ENCODE data around the gene GGT1. TPM values are rescaled to one million over a fixed set of nuclear protein-coding genes. Genes with fewer than 3 reads are reported as not detected.

GGT1 gene
- total RNA-seq, 1 experiment from 2014 or later = 2.2 TPM

DNA sequence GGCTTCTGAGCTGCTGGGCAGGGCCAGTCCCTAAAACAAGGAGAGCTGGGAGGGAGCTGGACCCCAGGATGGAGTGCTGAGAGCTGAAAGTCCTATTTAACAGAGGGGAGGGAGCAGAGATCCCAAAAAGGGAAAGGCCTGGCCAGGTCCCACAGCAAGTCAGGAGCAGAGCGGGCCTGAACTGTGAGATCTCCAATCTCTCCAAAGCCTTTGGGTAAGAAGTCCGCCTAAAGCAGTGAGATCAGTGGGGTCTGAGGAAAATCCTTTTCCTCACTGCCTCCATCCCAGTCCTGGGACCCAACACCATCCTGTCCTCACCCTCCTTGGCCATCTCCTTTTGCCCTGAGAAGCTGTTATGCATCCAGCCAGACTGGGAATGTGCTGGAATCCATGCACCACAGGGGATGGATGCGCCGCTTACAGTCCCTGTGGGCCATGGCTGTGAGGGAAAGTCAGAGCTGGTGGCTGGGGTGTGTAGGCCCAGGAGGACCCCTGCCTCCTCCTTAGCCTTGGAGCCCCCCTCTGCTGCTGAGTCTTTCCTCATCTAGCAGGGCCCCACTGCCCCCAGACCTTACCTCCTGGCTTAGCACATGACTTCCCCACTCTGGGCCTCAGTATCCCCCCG, 18.7 kb upstream of the GGT1 start:
- Histone ChIP-seq H3K4me2 (ENCODE audit: low read length) (no peak overlapping the region), H4K20me1 (ENCODE audit: low read length) (no peaks in the 10 kb centered on the region), H3K9me2 (replicated peaks; ENCODE audit: low read length) (no peaks in the 10 kb centered on the region), H3K27ac (ENCODE audit: low read length) (no peak overlapping the region), H3K4me3 (ENCODE audit: low read length) (no peak overlapping the region), H3K27me3 (ENCODE audit: low read length) (no peaks in the 10 kb centered on the region), H3K4me1 (ENCODE audit: insufficient read depth, low read length) (0 out of 2 replicates have a peak, but pooled peaks cover under 1% of the 10 kb centered on the region), H2AFZ (ENCODE audit: low read length) (no peak overlapping the region), H3K36me3 (ENCODE audit: low read depth, low read length) (no peaks in the 10 kb centered on the region), H3K9ac (ENCODE audit: low read length) (no peak overlapping the region), H3F3A (ENCODE audit: low read length, unreplicated experiment) (no peaks in the 10 kb centered on the region), H3K79me2 (ENCODE audit: low read length) (no peaks in the 10 kb centered on the region), H3K9me3 (ENCODE audit: low read length) (no peaks in the 10 kb centered on the region)
- no TSS peak for BruUV-seq (replicated peaks)
- TF ChIP-seq CTCF (conservative IDR thresholded peaks at IDR 0.05; ENCODE audit: low read depth, low read length) = no peak
- no peak for TF ChIP-seq EZH2 (IDR thresholded peaks at IDR 0.05; ENCODE audit: low read length, unreplicated experiment)
- TF ChIP-seq EZH2phosphoT487 (IDR thresholded peaks at IDR 0.05; ENCODE audit: borderline replicate concordance, low read length) = no peak
- intact Hi-C loops (cut with micrococcal nuclease) = no loop called here
- ChIA-PET CTCF (interaction anchor here (0.6 kb wide), 1 partner anchor 428 kb away, joined by 3 read pairs; no protein-coding TSS in a partner anchor), POLR2A (ENCODE audit: unreplicated experiment) (interaction anchor here (0.6 kb wide), 1 partner anchor 29 kb away, joined by 4 read pairs; the partner anchor contains the start of gene GUCD1)
- DNase-seq (no peak), ATAC-seq (no peak)

GRCh38 chr22:24584871-24585411, 18.1 kb upstream of the GGT1 start:
- POLR2A ChIA-PET (ENCODE audit: unreplicated experiment) = no interaction called here
- H3K27me3 ChIP-seq (ENCODE audit: low read length) = no peaks in the 10 kb centered on the region

More at GRCh38 chr22:24584871-24585411, 18.1 kb upstream of the GGT1 start:
- Histone ChIP-seq H3K4me1 (ENCODE audit: insufficient read depth, low read length) (no peaks in the 10 kb centered on the region), H3K4me2 (ENCODE audit: low read length) (no peak overlapping the region), H3K9me2 (replicated peaks; ENCODE audit: low read length) (no peaks in the 10 kb centered on the region), H3K79me2 (ENCODE audit: low read length) (no peaks in the 10 kb centered on the region), H2AFZ (ENCODE audit: low read length) (no peak overlapping the region), H3F3A (ENCODE audit: low read length, unreplicated experiment) (no peaks in the 10 kb centered on the region), H3K36me3 (ENCODE audit: low read depth, low read length) (no peaks in the 10 kb centered on the region), H3K9me3 (ENCODE audit: low read length) (no peaks in the 10 kb centered on the region), H4K20me1 (ENCODE audit: low read length) (no peaks in the 10 kb centered on the region), H3K27ac (ENCODE audit: low read length) (no peak overlapping the region), H3K4me3 (ENCODE audit: low read length) (no peak overlapping the region), H3K9ac (ENCODE audit: low read length) (no peak overlapping the region)
- intact Hi-C loops (cut with micrococcal nuclease) = no loop called here
- CTCF ChIA-PET = no interaction called here
- TF ChIP-seq EZH2phosphoT487 (IDR thresholded peaks at IDR 0.05; ENCODE audit: borderline replicate concordance, low read length) (no peak), EZH2 (IDR thresholded peaks at IDR 0.05; ENCODE audit: low read length, unreplicated experiment) (no peak), CTCF (conservative IDR thresholded peaks at IDR 0.05; ENCODE audit: low read depth, low read length) (no peak)
- no TSS peak for BruUV-seq (replicated peaks)
- no peak for ATAC-seq
- DNase-seq = no peak
